Sciatic nerve (tissue), 2 donors: ENCODE results near the gene ZSCAN20. TPM values are rescaled to one million over a fixed set of nuclear protein-coding genes. Genes with fewer than 3 reads are reported as not detected.

Source experiments
- ATAC-seq: fragments of 200-7000 bp; cut with Tn5 transposase; one replicate; pipeline ENCODE4 v1.9.1; 2020; ENCODE audit warnings: mild to moderate bottlenecking, moderate library complexity
- DNase-seq: peaks from one replicate; pipeline ENCODE4 v3.0.0-alpha.2; 2020; ENCODE audit warnings: low spot score
- intact Hi-C: fragments of 100-400 bp; cut with DNase I; formaldehyde crosslinking; loops from one replicate; pipeline ENCODE4 v1.14.2; 2022
- total RNA-seq: library from RNA; stranded (reverse); fragmentation: NEBNext Ultra II Directional; extraction: Animal tissue kit (Norgen Biotek cat#: 25700); gene quantifications from one replicate; pipeline ENCODE4 v1.2.1, GENCODE V29; 2021
- donor health status: DM: no; HTN: no; CAD: no.
- donor health status: DM: no; HTN: no; CAD: no.

Gene ZSCAN20
- total RNA-seq, 1 donor from 2014 or later: 8.1 TPM

- intact Hi-C loops: no loop called here
- DNase-seq (no peak), ATAC-seq (no peak)
These were observed 30.3 kb upstream of the ZSCAN20 start for GRCh38 chr1:33442141-33442540.

DNA sequence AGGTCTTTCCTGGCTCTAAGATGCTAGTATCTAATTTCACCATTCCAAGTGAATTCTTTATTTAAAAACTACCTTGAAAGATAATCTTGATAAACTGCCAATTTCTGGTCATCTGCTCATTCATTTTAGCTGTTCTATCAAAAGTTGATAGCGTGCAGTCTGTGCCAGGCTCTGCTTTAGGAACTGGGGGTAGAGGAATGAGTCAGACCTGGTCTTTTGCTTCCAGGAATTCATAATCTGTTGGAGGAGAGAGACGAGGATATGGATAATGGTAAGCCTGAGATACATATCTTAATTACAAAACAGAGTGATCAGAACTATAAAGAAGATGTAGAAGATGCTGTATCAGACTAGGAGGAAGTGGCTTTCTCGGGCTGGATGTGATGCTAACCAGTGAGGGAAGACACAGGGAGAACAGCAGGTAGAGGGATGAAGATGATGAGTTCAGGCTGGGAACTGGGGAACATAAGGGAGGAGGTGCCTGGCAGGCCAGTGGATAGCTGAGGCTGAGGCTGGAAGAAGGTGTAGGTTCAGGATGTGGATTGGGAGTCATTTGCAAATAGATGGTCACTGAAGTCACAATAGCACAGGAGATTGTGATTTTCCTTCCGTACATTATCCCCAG, 29.3 kb upstream of the ZSCAN20 start:
- intact Hi-C loops: no loop called here
- ATAC-seq (peak; percentile 35), DNase-seq (no peak)

DNA sequence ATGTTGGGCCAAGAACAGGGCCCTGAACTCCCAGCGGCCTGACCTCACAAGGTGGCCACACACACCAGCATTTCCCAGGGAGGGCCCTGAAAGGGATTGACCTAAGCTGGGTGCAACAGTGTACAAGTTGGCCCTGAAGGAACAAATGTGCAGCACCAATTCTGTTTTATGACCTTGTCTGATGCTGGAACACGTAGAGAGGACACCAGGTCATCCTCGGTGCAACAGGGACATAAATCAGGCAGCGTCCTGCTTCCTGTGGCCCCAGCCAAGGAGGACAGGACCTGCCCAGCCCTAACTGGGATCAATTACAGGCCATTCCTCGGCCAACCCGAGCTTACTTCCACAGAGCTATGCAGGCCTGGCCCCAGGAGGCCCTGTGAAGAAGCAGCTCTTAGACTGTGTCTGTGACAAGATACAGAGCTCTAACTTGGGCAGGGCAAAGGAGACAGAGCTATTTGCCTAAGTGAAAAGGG, 28.7 kb upstream of the ZSCAN20 start:
- ATAC-seq: peak; percentile 86
- intact Hi-C loops: no loop called here
- DNase-seq: no peak

- intact Hi-C loops: no loop called here
- DNase-seq (no peak), ATAC-seq (no peak)
These were observed 27.3 kb upstream of the ZSCAN20 start for GRCh38 chr1:33445108-33445507.

DNA sequence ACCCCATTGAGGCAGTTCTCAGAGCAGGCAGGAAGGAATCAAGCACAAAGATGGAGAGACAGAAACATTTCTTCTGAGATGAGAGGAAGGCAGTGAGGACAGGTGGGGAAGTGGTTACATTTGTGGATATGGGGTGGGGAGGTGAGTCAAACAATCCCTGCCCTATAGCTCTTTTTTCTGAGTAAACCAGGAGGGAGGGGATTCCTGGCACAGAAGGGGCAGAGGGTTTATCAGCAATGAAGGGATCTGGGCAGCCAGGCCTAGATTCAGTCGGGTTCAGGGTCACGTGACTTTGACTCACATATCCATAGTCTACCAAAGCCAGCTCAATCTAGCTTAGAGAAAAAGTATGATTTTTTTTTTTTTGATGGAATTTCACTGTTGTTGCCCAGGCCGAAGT, 25.9 kb upstream of the ZSCAN20 start:
- no peak for DNase-seq
- ATAC-seq: no peak
- intact Hi-C loops: no loop called here

DNA sequence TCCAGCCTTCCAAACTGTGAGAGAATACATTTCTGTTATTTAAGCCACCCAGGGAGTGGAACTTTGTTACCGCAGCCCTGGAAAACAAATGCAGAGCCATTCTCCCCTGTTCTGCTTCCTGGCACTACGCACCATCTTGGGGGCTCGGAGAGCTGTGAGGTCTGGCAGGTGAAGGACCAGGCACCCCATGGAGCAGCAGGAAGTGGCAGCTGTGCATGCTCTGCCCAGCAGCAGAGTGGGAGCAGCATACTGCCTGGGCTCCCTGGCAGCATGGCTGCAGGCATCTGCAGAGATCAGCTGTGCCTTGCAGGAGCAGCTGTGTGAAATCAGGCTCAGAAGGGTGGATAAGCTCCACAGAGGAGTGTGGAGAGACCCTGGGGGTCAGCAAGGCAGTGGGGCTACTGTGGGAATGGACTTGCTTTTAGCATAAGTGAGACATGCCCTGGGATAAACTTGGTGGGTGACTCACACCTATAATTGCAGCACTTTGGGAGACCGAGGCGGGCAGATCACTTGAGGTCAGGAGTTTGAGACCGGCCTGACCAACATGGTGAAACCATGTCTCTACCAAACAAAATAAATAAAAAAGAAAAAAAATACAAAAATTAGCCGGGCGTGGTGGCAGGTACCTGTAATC, 17.7 kb upstream of the ZSCAN20 start:
- ATAC-seq (no peak), DNase-seq (no peak)
- intact Hi-C loops: no loop called here

- ATAC-seq (peak; percentile 87), DNase-seq (no peak)
- intact Hi-C loops: no loop called here
These were observed 16.6 kb upstream of the ZSCAN20 start for GRCh38 chr1:33455539-33456501.

DNA sequence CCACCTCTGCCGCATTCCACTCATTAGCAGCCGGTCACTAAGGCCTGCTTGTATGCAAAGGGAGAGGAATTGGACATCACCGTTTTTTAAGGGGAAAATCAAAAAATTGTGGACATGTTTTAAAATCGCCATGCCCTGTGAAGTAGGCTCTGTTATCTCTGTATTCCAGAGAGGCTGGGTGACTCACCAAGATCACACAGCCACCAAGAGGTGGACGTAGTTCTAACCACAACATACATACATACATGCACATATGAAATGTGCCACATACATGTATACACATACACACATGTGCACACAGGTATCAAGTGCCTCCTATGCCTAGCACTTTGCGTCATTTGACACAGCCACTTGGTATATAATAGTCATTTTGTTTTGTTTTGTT, 16.0 kb upstream of the ZSCAN20 start:
- ATAC-seq (no peak), DNase-seq (no peak)
- intact Hi-C loops: no loop called here

DNA sequence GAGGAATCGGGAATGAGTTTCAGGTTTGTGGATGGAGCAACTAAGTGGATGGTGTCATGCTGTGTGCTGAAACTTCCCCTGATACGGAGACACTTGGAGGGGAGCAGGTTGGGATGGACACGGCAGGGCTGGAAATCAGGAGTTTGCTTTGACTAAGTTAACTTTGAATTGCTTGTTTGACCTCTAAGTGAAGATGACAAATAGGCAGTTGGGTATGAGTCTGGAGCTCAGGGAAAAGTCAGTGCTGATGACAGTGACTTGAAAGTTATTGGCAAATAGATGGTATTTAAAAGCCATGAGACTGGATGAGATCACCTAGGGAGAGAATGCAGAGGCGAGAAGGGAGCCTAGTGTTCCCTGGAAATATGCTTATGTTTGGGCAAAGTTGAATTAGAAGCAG, 12.8 kb upstream of the ZSCAN20 start:
- ATAC-seq (no peak), DNase-seq (no peak)
- intact Hi-C loops: loop anchor here (10.0 kb wide), 1 partner anchor 85 kb away; no protein-coding TSS in a partner anchor

GRCh38 chr1:33460144-33460543, 12.3 kb upstream of the ZSCAN20 start:
- DNase-seq (no peak), ATAC-seq (no peak)
- intact Hi-C loops: loop anchor here (10.0 kb wide), 1 partner anchor 85 kb away; no protein-coding TSS in a partner anchor

DNA sequence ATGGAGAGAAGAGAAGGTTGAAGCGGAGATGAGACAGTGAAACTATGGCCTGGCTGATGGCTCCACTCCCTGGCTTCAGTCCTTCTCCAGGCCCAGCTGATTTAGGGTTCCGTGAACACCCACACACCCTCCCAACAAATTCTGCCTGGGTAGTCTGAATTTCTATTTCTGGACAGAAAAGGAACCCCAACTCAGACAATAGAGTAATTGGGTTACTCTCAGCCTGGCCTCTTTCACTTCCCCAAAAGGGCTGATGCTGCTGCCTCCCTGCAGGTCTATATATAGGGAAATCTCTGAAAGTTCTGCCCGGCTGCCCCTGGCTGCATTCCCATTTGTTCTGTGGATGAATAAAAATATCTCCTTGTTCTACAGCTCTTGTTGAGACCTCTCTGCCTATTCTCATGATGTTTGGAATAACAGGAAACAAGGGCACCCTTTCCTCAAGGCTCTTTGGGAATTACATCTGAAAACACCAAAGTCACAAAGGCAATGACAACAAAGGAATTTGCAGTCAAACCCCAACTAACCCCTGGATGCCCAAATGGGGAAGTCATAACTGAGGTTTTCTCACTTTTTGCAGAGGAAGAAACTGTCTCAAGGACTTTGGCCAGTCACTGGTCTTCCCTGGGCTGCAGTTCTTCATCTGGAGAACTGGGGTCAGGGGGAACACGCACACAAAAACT, 11.4 kb upstream of the ZSCAN20 start:
- no peak for DNase-seq
- intact Hi-C loops: loop anchor here (10.0 kb wide), 1 partner anchor 86 kb away; no protein-coding TSS in a partner anchor
- peak; percentile 80 for ATAC-seq

DNA sequence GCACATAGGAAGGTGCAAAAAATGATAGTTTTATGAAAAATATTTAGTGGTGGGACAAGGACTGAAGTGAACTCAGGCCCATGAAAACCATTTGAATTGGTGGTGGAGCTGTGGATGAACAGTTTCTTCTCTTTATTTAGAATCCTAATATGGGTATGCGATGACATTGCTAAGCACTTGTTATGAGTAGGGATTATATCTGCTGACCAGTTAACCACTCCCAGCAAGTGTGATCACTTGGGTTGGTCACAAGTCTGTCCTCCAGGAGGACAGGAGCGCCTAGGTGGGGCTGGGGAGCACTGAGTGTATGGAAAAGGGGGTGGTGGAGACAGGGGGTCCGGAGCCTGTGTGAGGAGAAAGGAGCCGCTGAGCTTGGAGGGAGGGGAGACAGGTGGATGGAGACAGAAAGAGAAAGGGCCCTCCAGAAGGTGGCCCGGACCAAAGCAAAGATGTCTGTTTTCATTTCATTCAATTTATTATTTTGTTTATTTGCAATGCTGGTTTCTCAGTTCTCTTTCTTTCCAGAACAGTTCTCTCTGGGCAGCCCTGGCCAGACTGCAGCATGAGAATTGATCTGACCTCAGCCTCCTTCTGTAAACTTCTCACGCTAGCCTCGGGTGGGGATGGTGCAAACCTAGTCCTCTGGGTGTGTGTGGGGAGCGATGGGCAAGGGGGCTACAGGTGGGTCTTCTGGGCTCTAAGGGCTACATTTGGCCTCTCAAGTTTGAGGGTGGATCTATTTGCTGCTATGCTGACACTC, 9.9 kb upstream of the ZSCAN20 start:
- intact Hi-C loops: loop anchor here (10.0 kb wide), 1 partner anchor 88 kb away; no protein-coding TSS in a partner anchor
- ATAC-seq (no peak), DNase-seq (no peak)

DNA sequence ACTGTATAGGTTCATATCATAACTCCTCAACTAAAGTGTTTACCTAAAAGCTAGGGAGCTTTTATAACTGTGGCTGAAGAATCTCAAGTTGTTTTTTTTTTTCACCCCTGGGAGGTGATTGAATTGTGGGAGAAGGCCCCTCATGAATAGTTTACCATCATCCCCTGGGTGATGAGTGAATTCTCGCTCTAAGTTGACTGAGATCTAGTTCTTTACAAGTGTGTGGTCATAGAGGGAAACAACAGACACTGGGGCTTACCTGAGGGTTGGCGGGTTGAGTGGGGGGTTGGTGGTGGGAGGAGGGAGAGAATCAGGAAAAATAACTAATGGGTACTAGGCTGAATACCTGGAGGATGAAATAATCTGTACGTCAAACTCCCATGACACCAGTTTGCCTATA, 7.9 kb upstream of the ZSCAN20 start:
- ATAC-seq: no peak
- intact Hi-C loops: loop anchor here (10.0 kb wide), 1 partner anchor 90 kb away; no protein-coding TSS in a partner anchor

DNA sequence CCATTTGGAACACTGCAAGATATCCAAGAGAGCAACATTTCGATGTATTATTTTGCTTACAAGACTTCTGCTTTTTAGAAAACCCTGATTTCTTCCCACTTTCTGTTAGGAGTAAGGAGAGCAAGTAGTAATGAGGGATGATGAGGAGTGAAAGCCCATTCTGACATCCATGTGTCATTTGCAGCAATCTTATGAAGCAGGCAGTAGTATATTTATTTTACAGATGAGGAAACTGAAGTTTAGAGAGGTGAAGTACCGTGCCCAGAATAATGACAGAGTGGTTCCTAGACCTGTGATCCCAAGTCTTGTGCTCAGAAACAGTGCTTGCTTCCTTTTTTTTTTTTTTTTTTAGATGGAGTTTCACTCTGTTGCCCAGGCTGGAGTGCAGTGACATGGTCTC, 7.1 kb upstream of the ZSCAN20 start:
- ATAC-seq (no peak), DNase-seq (no peak)
- intact Hi-C loops: loop anchor here (10.0 kb wide), 1 partner anchor 91 kb away; no protein-coding TSS in a partner anchor

More for the DNA sequence above, 7.9 kb upstream of the ZSCAN20 start:
- no peak for DNase-seq

GRCh38 chr1:33466159-33466558, 6.3 kb upstream of the ZSCAN20 start:
- no peak for ATAC-seq
- intact Hi-C loops: loop anchor here (10.0 kb wide), 1 partner anchor 91 kb away; no protein-coding TSS in a partner anchor
- no peak for DNase-seq

- ATAC-seq: no peak
- intact Hi-C loops: loop anchor here (10.0 kb wide), 1 partner anchor 93 kb away; no protein-coding TSS in a partner anchor
- no peak for DNase-seq
These were observed 4.4 kb upstream of the ZSCAN20 start for GRCh38 chr1:33468011-33468410.

DNA sequence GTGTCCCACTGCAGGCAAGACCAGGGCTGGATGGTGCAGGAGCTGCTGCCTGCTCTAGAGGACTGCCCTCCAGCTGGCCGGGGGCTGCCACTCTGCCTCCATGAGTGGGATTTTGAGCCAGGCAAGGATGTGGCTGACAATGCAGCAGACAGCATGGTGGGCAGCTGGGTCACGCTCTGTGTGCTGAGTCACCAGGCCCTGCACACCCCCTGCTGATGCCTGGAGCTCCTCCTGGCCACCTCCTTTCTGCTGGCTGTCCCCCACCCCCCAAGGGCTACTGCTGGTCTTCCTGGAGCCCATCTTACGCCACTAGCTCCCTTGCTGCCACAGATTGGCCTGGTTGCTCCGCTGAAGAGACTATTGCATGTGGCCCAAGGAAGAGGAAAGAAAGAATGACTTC, 3.9 kb upstream of the ZSCAN20 start:
- ATAC-seq (no peak), DNase-seq (no peak)
- intact Hi-C loops: loop anchor here (10.0 kb wide), 1 partner anchor 94 kb away; no protein-coding TSS in a partner anchor

DNA sequence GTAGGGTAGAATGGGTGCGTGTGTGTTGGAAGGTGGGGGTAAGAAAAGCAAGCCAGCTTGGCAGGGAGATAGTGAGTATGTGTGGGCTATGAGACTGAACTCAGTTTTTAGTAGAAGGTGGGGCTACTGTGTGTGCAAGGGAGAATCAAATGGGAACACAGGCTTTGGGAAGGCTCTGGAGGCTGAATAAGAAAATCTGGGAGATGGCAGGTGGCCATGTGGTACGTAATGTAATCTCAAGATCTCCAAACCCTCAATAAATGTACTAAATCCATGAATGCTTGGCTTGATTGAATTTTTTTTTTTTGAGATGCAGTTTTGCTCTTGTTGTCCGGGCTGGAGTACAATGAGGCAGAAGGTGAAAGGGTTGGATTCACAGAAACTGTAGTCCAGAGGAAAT, 3.5 kb upstream of the ZSCAN20 start:
- intact Hi-C loops: loop anchor here (10.0 kb wide), 1 partner anchor 94 kb away; no protein-coding TSS in a partner anchor
- DNase-seq (no peak), ATAC-seq (no peak)
